HG03196 (cell line): ENCODE results near the gene CARD8.
"Not testable (repeated sequence)": the region's sequence is repeated elsewhere in the genome, so short reads cannot be mapped to it uniquely, and the experiment has no call there.

Experiments
- ATAC-seq: cut with Tn5 transposase; IDR thresholded peaks from one replicate; pipeline ENCODE4 v1.9.1; 2021; ENCODE audit not compliant: unreplicated experiment

Gene CARD8, protein sequence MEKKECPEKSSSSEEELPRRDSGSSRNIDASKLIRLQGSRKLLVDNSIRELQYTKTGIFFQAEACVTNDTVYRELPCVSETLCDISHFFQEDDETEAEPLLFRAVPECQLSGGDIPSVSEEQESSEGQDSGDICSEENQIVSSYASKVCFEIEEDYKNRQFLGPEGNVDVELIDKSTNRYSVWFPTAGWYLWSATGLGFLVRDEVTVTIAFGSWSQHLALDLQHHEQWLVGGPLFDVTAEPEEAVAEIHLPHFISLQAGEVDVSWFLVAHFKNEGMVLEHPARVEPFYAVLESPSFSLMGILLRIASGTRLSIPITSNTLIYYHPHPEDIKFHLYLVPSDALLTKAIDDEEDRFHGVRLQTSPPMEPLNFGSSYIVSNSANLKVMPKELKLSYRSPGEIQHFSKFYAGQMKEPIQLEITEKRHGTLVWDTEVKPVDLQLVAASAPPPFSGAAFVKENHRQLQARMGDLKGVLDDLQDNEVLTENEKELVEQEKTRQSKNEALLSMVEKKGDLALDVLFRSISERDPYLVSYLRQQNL

DNA sequence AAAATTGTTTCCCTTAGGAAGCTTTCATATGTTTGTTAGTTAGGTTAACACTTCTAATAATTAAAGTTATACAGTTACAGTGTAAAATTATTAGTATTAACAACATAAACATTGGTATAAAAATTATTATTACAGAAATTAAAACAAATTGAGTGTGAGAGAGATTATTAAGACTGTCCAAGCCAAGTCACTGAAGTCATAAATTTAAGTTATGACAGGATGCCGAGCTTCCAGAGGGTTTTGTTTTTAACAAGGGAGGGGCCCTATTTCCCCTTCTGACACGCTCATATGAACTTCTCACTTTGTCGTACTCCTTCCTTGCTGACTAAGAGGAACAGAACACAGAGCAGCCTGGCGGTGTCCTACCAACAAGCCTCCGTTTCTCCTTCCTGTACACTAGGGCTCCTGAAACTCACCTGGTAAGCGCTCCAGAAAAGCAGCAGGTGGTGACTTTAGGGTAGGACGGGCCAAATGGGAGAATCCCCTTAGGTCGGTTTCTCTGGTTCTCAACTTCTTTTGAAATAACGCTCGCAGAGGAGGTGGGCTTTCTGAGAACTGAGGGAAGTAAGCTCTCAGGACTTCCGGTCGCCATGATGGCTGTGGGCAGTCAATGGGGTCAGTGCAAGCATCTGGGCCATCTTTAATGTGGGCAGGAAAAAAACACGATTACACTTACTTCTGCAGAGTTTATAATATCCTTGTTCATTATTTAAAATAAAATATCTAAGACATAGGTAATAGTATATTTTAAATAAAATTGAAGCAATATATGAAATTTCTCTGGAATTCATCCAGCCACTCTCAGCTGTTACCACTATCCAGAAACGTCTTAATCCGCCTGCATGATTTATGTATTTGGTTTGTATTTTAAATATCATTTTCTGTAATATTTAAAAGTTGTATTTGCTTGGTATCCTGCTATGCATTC, at the start of gene CARD8:
CARD8 (minus strand) TSS at position 537 of the 928 bp plus-strand sequence. CDS start 14,892 bp downstream, outside the sequence.
- peak; percentile 48 for ATAC-seq

- no peak for ATAC-seq
These were observed 48.2 kb upstream of the CARD8 start for GRCh38 chr19:48303866-48304265.

- no peak for ATAC-seq
These were observed 47.7 kb upstream of the CARD8 start for GRCh38 chr19:48303367-48303766.

DNA sequence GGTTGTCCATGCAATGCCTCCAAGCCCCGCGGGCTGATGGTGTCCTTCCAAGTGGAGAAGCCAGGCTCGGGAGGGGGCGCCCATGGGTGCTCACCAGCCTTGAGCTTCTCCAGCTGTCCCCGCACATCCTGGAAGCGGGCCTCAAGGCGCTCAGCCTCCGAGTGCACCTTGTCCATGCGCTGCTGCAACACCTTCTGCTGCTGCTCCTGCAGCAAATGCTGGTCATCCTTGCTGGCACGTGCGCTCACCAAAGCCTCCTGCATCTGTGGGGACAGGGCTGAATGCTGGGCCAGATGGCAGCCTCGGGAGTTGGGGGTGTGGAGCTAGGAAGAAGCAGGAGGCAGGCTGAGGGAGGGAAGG, 46.9 kb upstream of the CARD8 start:
- ATAC-seq: no peak

DNA sequence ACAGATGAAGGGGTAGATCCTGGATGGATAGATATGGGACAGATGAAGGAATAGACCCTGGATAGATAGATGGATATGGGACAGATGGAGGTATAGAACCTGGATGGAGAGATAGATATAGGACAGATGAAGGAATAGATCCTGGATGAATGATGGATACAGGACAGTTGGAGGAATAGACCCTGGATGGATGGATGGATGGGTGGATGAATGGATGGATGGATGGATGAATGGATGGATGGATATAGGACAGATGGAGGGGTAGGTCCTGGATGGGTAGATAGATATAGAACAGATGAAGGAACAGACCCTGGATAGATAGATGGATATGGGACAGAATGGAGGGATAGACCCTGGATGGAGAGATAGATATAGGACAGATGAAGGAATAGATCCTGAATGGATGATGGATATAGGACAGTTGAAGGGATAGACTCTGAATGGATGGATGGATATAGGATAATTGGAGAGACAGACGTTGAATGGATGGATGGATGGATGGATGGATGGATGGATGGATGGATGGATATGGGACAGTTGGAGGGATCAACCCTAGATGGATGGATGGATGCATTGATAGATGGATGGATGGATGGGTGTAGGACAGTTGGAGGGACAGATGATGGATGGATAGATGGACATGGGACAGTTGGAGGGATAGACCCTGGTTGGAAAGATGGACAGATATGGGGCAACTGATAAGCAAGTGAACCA, 46.3 kb upstream of the CARD8 start:
- no peak for ATAC-seq

- ATAC-seq: no peak
These were observed 42.3 kb upstream of the CARD8 start for GRCh38 chr19:48297975-48298374.

GRCh38 chr19:48296963-48297734, 41.4 kb upstream of the CARD8 start:
- no peak for ATAC-seq

DNA sequence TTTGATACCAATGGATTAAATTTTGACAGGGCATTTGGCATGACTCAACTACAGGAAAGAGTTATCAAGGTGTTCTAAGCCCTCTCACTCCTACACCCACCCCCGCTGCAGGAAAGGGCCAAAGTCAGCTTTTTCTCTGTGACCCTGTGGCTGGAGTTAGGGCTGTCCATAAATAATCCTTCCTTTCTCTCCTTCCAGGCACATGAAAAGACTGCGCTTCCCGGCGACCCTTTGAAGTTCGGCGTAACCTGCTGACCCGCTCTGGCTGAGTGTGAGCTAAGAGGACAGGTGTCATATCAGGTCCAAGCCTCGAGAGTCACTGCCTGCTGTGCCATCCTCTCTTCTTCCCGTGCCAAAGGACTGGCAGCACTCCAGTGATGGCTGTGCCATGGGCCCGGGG, 39.7 kb upstream of the CARD8 start:
- ATAC-seq: no peak

DNA sequence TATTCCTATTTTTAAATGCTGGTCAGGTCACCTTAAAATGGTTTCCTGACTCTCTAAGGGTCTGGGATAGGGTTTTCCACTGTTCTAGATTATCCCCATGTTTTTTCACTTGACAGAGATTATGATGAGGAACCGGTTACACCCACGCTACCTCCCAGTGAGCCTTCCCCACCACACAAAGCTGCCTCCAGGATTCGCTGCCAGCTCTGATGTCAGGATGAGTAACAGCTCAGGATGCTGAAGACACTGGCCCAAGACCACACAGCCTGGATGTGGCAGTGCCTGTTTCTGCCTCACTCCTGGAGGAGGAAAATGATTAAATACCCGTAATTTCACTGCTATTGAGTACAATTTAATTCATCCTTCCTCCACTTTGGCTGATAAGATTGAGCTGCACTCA, 37.1 kb upstream of the CARD8 start:
- no peak for ATAC-seq

DNA sequence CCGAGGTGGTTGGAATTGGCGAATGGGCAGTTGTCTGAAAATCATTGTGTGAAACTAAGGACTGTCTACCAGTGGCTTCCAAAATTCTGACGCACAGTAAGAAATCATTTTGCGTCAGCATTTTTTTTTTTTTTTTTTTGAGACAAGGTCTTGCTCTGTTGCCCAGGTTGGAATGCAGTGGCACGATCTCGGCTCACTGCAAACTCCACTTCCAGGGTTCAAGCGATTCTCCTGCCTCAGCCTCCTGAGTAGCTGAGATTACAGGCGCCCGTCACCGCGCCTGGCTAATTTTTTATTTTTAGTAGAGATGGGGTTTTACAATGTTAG, 35.7 kb upstream of the CARD8 start:
- not testable (repeated sequence) for ATAC-seq

GRCh38 chr19:48290771-48291488, 35.2 kb upstream of the CARD8 start:
- no peak for ATAC-seq

- ATAC-seq: no peak
These were observed 34.7 kb upstream of the CARD8 start for GRCh38 chr19:48290401-48290770.

DNA sequence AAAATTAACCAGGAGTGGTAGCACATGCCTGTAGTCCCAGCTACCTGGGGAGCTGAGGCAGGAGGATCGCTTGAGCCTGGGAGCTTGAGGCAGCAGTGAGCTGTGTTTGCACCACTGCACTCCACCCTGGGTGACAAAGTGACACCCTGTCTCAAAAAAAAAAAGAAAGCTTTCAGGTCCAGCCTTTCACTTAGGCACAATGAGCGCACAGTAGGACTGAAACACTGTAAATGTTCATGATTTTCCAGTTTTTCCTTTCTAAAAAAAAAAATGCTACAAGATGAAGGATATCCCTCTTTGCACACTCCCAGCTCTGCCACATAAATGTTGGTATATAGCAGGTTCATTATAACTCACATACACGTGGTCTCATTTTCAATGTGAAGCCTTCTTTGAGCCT, 32.0 kb upstream of the CARD8 start:
- ATAC-seq: no peak

- ATAC-seq: no peak
These were observed 29.2 kb upstream of the CARD8 start for GRCh38 chr19:48284896-48285295.

- ATAC-seq: no peak
These were observed 28.2 kb upstream of the CARD8 start for GRCh38 chr19:48283908-48284307.

DNA sequence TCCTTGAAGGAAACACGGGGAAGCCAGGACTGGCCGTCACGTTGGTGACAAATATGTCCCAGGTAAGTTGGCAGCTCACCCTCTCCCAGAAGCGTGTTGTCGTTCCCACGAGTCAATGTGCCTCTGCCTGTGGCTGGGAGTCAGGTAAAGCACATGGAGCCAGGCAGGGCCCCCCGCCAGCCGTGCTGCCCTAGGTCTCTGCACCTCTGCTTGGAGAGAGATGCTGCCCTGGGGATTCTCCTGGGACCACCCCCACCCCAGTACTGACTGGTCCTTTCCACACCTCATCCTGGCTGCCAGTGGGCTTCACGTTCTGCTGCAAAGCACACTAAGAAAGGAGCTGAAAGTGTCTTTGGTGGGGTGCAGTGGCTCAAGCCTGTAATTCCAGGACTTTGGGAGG, 24.0 kb upstream of the CARD8 start:
- no peak for ATAC-seq

GRCh38 chr19:48274938-48275337, 19.2 kb upstream of the CARD8 start:
- ATAC-seq: no peak

GRCh38 chr19:48274173-48274572, 18.5 kb upstream of the CARD8 start:
- ATAC-seq: no peak

GRCh38 chr19:48271531-48272151, 15.9 kb upstream of the CARD8 start:
- ATAC-seq: no peak
